ENCODE results near the gene PCDHAC2. TPM values are rescaled to one million over a fixed set of nuclear protein-coding genes. Genes with fewer than 3 reads are reported as not detected.

PCDHAC2 gene, protein sequence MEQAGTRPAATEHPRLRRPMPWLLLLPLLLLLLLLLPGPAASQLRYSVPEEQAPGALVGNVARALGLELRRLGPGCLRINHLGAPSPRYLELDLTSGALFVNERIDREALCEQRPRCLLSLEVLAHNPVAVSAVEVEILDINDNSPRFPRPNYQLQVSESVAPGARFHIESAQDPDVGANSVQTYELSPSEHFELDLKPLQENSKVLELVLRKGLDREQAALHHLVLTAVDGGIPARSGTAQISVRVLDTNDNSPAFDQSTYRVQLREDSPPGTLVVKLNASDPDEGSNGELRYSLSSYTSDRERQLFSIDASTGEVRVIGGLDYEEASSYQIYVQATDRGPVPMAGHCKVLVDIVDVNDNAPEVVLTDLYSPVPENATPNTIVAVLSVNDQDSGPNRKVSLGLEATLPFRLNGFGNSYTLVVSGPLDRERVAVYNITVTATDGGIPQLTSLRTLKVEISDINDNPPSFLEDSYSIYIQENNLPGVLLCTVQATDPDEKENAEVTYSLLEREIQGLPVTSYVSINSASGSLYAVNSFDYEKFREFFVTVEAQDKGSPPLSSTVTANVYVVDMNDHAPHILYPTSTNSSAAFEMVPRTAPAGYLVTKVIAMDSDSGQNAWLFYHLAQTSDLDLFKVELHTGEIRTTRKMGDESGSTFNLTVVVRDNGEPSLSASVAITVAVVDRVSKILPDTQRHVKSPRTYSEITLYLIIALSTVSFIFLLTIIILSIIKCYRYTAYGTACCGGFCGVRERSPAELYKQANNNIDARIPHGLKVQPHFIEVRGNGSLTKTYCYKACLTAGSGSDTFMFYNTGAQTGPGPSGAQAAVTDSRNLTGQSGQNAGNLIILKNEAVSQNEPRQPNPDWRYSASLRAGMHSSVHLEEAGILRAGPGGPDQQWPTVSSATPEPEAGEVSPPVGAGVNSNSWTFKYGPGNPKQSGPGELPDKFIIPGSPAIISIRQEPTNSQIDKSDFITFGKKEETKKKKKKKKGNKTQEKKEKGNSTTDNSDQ
- total RNA-seq (10 to 100 TPM in 1 of 2 donors, 1 to 10 TPM in 1; 6.3 to 27.1 TPM), polyA plus RNA-seq (ENCODE audit: insufficient read length in 2 of 2) (10 to 100 TPM; 13.5 to 14.1 TPM)
- long read RNA-seq, donor 1, full-length matches to known transcripts, result 17 of 17 reads
- long read RNA-seq, donor 1, partial matches to known transcripts, result 0 of 17 reads
- long read RNA-seq, donor 1, other reads (novel, unspliced or antisense), result 0 of 17 reads
- long read RNA-seq, donor 2, full-length matches to known transcripts, result 4 of 4 reads
- long read RNA-seq, donor 2, partial matches to known transcripts, result 0 of 4 reads
- long read RNA-seq, donor 2, other reads (novel, unspliced or antisense), result 0 of 4 reads
- long read RNA-seq, donor 3, full-length matches to known transcripts, result 9 of 9 reads
- long read RNA-seq, donor 3, partial matches to known transcripts, result 0 of 9 reads
- long read RNA-seq, donor 3, other reads (novel, unspliced or antisense), result 0 of 9 reads
- long read RNA-seq, donor 4, partial matches to known transcripts, result 0 of 1 reads
- long read RNA-seq, donor 4, other reads (novel, unspliced or antisense), result 0 of 1 reads

DNA sequence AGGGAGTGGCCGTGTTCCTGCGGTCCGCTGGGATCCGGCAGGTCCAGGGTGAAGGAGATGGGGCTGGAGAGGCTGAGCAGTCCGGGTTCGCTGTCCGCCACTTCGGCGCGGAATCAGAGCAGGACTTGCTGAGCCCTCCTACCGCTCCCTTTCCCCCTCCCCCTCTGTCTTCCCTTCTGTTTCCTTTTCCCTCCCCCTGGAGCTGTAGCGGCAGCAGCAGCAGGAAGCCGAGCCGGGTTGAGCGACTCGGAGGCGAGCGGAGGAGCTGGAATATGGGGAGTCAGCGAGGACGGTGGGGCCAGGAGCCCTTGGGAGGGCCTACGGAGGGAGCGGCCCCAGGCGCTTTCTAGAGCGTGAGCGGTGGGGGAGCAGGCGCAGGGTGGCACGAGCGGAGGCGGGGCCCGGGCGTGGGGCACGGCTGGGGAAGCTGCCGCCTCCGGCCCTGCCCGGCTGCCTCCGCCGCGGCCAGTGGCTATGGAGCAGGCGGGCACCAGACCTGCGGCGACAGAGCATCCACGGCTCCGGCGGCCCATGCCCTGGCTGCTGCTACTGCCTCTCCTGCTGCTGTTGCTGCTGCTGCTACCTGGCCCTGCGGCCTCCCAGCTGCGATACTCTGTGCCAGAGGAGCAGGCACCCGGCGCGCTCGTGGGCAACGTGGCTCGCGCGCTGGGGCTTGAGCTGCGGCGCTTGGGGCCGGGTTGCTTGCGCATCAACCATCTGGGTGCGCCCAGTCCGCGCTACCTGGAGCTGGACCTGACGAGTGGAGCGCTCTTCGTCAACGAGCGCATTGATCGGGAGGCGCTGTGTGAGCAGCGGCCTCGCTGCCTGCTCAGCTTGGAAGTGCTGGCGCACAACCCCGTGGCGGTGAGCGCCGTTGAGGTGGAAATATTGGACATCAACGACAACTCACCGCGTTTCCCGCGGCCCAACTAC is at the start of gene PCDHAC2:
TSS of gene PCDHAC2 (plus strand) at position 184 of the 933 bp plus-strand sequence. CDS start at position 475, 291 bp downstream.
- DNase-seq (ENCODE audit: low read depth in 4 of 6, low spot score in 6 of 6), result peak; percentile 52 to 93 (median 72)

DNA sequence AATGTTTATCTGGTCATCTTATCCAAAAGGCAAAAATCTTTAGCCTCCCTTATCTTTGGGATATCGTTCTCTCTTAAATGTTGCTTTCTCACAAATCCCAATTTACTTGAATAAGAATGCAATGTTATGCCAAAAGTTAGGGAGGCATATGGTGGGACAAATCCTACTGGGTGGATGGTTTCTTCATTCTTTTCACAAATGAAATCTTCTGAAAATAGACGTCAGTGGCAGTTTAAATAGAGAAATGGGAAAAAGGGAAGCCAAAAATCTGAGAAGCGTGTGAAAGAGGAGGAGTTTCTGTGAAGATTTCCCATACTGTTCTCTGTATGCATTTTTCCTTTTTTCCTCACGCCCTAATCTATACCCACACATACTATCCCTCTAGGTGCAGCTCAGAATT is 42.7 kb upstream of the PCDHAC2 start:
- WGBS (ENCODE audit: insufficient coverage), result no CpG with 5 or more reads among the region's 4 CpGs
- H3K4me1 ChIP-seq (ENCODE audit: control insufficient read depth, insufficient read depth, low read length), result peaks cover 19% of the 10 kb centered on the region
- DNase-seq (ENCODE audit: low read depth in 4 of 6, low spot score in 6 of 6), result peak in 1 of 6 donors; percentile 62

More for the DNA sequence above, at the start of gene PCDHAC2:
- Histone ChIP-seq H3K4me3 (ENCODE audit: low read depth, low read length) (peak within 1 kb of the TSS; percentile 58), H3K27me3 (ENCODE audit: control insufficient read depth, insufficient read depth, low read length) (no peaks in the 10 kb centered on the region), H3K36me3 (ENCODE audit: control insufficient read depth, insufficient read depth, low read length) (no peaks in the 10 kb centered on the region), H3K9me3 (ENCODE audit: control insufficient read depth, insufficient read depth, low read length) (no peaks in the 10 kb centered on the region), H3K27ac (ENCODE audit: low read depth, low read length) (peak within 1 kb of the TSS; percentile 65), H3K4me1 (ENCODE audit: control insufficient read depth, insufficient read depth, low read length) (peaks cover 18% of the 10 kb centered on the region)
- under 1% methylated on average over 78 of the region's 80 CpGs for WGBS (ENCODE audit: insufficient coverage)

DNA sequence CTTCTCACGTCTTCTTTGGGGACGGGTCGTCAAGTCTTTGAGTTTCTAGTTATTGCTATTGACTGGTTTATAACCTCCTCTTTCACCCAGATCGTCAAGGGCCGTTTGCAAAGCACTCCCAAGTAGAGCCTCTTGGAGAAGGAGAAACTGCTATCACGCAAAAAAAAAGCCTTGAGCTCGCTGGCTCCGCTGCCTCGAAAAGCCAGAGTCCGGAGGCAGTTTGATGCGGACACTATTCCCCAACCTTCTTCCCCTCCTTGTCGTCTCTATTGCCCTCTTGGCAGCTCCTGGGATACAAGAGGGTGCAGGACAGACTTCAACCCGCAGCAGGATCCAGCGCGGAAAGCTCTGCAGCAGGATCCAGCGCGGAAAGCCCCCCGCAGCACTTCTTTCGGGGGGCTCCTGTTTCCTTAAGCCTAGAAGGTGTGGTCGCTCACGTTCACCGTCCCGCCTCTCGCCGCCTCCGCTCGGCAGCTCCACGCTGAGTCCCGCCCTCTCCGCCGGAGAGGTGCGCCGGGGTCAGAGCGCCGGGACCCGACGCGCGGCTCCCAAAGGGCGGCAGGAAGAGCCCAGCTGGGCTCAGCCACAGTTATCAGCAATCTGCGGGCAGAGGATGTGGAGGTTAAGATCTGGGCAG is 40.4 kb upstream of the PCDHAC2 start, which contains the start of gene PCDHAC1:
TSS of gene PCDHAC1 (plus strand) at position 494 of the 637 bp plus-strand sequence. CDS start 594 bp downstream, outside the sequence.
- WGBS (ENCODE audit: insufficient coverage), result under 1% methylated on average over 38 of the region's 41 CpGs
- peak in 3 of 6 donors; percentile 2 to 32 (median 23) for DNase-seq (ENCODE audit: low read depth in 4 of 6, low spot score in 6 of 6)
- H3K27ac ChIP-seq (ENCODE audit: low read depth, low read length), result no peak within 1 kb of the TSS
- peak within 1 kb of the TSS; percentile 47 for H3K4me3 ChIP-seq (ENCODE audit: low read depth, low read length)
- peaks cover 19% of the 10 kb centered on the region for H3K4me1 ChIP-seq (ENCODE audit: control insufficient read depth, insufficient read depth, low read length)
- peaks cover 18% of the 10 kb centered on the region for H3K27me3 ChIP-seq (ENCODE audit: control insufficient read depth, insufficient read depth, low read length)
- H3K9me3 ChIP-seq (ENCODE audit: control insufficient read depth, insufficient read depth, low read length), result no peaks in the 10 kb centered on the region
- no peaks in the 10 kb centered on the region for H3K36me3 ChIP-seq (ENCODE audit: control insufficient read depth, insufficient read depth, low read length)

More for the DNA sequence above, 42.7 kb upstream of the PCDHAC2 start:
- no peak overlapping the region for H3K27ac ChIP-seq (ENCODE audit: low read depth, low read length)
- H3K9me3 ChIP-seq (ENCODE audit: control insufficient read depth, insufficient read depth, low read length), result no peaks in the 10 kb centered on the region
- H3K27me3 ChIP-seq (ENCODE audit: control insufficient read depth, insufficient read depth, low read length), result peaks cover 18% of the 10 kb centered on the region
- no peak overlapping the region for H3K4me3 ChIP-seq (ENCODE audit: low read depth, low read length)
- H3K36me3 ChIP-seq (ENCODE audit: control insufficient read depth, insufficient read depth, low read length), result no peaks in the 10 kb centered on the region

DNA sequence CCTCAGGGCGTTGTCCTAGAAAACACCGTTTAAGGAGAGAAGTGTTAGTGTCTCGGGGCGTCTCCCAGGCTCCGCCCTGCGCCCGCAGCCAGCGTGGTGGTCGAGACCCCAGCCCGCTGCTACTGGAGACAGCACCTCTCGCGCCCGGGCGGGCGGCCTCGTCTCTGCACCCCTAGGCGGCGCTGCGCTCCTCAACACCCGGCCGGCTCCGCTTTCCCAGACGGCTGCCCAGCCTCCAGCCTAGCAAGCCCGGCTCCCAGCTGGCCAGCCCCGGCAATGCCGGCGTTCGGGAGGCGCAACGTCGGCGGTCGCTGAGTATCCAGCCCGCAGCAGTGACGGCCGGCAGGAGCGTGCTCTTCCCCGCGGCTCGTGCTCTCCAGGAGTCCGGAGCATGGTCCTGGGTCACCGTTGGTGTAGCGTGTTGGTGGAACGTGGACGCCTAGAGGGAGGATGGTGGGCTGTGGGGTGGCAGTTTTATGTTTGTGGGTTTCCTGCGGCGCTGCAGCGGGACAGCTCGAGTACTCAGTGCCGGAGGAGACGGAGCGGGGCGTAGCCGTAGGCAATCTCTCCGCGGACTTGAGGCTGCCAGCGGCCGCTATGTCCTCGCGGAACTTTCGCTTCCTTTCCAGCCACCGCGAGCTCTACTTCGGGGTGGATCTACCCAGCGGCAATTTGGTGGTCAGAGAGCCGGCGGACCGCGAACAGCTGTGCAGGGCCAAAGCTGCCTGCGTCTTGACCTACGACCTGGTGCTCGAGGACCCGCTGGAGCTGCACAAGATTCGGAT is 39.6 kb upstream of the PCDHAC2 start:
- H3K4me3 ChIP-seq (ENCODE audit: low read depth, low read length), result peak overlapping the region; percentile 47
- H3K27ac ChIP-seq (ENCODE audit: low read depth, low read length), result no peak overlapping the region
- H3K36me3 ChIP-seq (ENCODE audit: control insufficient read depth, insufficient read depth, low read length), result no peaks in the 10 kb centered on the region
- peaks cover 19% of the 10 kb centered on the region for H3K4me1 ChIP-seq (ENCODE audit: control insufficient read depth, insufficient read depth, low read length)
- no peaks in the 10 kb centered on the region for H3K9me3 ChIP-seq (ENCODE audit: control insufficient read depth, insufficient read depth, low read length)
- H3K27me3 ChIP-seq (ENCODE audit: control insufficient read depth, insufficient read depth, low read length), result peaks cover 18% of the 10 kb centered on the region
- under 1% methylated on average over 74 of the region's 74 CpGs for WGBS (ENCODE audit: insufficient coverage)
- DNase-seq (ENCODE audit: low read depth in 4 of 6, low spot score in 6 of 6), result peak; percentile 50 to 94 (median 71)

DNA sequence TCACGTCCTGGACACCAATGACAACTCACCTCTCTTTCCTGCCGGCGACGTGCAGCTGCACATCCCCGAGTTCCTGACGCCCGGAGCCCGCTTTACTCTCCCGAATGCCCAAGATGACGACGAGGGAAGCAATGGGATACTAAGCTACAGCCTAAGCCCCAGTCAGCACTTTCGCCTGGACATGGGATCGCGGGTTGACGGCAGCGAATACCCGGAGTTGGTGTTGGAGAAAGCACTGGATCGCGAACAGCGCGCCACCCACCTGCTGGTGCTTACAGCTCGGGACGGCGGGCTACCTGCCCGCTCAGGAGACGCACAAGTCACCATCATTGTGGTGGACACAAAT is 39.1 kb upstream of the PCDHAC2 start:
- Histone ChIP-seq H3K27me3 (ENCODE audit: control insufficient read depth, insufficient read depth, low read length) (peaks cover 18% of the 10 kb centered on the region), H3K4me3 (ENCODE audit: low read depth, low read length) (peak overlapping the region; percentile 47), H3K36me3 (ENCODE audit: control insufficient read depth, insufficient read depth, low read length) (no peaks in the 10 kb centered on the region), H3K9me3 (ENCODE audit: control insufficient read depth, insufficient read depth, low read length) (no peaks in the 10 kb centered on the region), H3K27ac (ENCODE audit: low read depth, low read length) (no peak overlapping the region), H3K4me1 (ENCODE audit: control insufficient read depth, insufficient read depth, low read length) (peaks cover 19% of the 10 kb centered on the region)
- DNase-seq (ENCODE audit: low read depth in 4 of 6, low spot score in 6 of 6), result peak in 2 of 6 donors; percentile 0 to 23
- WGBS (ENCODE audit: insufficient coverage), result 8% methylated on average over 26 of the region's 26 CpGs

DNA sequence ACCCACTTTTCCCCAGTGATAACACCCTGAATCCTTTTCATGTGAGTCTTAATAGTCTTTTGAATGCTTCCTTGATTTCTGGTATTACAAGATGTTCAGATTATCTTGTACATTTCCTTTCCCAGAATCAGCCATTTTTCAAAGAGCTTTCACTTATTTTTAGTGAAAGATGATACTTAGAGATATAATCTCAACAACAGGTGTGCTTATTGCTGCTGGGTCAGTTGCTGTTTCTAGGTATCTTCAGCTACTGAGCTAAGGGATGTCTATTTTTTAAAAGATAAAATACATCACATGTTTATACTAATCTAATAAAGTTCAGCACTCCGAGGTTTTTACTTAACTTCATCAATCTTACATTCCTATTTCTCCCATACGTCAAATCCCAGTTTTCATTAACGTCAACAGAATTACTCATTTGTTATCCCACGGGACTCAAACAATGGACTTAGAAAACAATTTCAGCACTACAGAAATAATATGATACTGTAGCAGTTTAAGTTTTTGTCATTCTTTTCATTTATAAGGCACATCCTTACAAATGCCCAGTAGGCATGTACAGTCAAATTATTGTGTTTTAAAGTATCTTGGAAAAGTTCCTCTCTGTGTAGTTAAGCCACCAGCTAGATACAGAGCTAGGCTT is 31.2 kb upstream of the PCDHAC2 start:
- H3K4me3 ChIP-seq (ENCODE audit: low read depth, low read length), result no peak overlapping the region
- no peaks in the 10 kb centered on the region for H3K9me3 ChIP-seq (ENCODE audit: control insufficient read depth, insufficient read depth, low read length)
- 77% methylated on average over 3 of the region's 4 CpGs for WGBS (ENCODE audit: insufficient coverage)
- H3K27ac ChIP-seq (ENCODE audit: low read depth, low read length), result no peak overlapping the region
- no peaks in the 10 kb centered on the region for H3K27me3 ChIP-seq (ENCODE audit: control insufficient read depth, insufficient read depth, low read length)
- DNase-seq (ENCODE audit: low read depth in 4 of 6, low spot score in 6 of 6), result no peak
- no peaks in the 10 kb centered on the region for H3K4me1 ChIP-seq (ENCODE audit: control insufficient read depth, insufficient read depth, low read length)
- H3K36me3 ChIP-seq (ENCODE audit: control insufficient read depth, insufficient read depth, low read length), result no peaks in the 10 kb centered on the region

DNA sequence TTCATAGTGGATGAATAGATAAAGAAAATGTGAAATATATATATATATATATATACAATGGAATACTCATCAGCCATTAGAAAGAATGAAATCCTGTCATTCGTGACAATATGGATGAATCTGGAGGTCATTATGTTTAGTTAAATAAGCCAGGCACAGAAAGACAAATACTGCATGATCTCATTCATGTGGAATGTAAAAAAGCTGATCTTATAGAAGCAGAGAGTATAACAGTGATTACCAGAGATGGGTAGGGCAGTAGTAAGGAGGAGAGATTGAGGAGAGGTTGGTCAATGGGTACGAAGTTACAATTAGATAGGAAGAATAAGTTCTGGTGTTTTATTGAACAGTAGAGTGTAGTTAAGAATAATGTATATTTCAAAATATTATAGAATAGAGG is 19.7 kb upstream of the PCDHAC2 start:
- no peak overlapping the region for H3K4me3 ChIP-seq (ENCODE audit: low read depth, low read length)
- no peaks in the 10 kb centered on the region for H3K4me1 ChIP-seq (ENCODE audit: control insufficient read depth, insufficient read depth, low read length)
- no CpG with 5 or more reads among the region's 2 CpGs for WGBS (ENCODE audit: insufficient coverage)
- no peaks in the 10 kb centered on the region for H3K27me3 ChIP-seq (ENCODE audit: control insufficient read depth, insufficient read depth, low read length)
- no peaks in the 10 kb centered on the region for H3K9me3 ChIP-seq (ENCODE audit: control insufficient read depth, insufficient read depth, low read length)
- DNase-seq (ENCODE audit: low read depth in 4 of 6, low spot score in 6 of 6), result no peak
- H3K36me3 ChIP-seq (ENCODE audit: control insufficient read depth, insufficient read depth, low read length), result no peaks in the 10 kb centered on the region
- H3K27ac ChIP-seq (ENCODE audit: low read depth, low read length), result no peak overlapping the region
